HepG2 (cell line): ENCODE measurements around the gene UMOD. TPM values are rescaled to one million over a fixed set of nuclear protein-coding genes. Genes with fewer than 3 reads are reported as not detected.
A peak's percentile ranks its signal among the peaks of the same experiment; 100 is the strongest.

Experiments used
- ATAC-seq: fragments of 200-7000 bp; cut with Tn5 transposase; 3 replicates; pipeline ENCODE4 v1.9.1; 2020; ENCODE audit warnings: mild to moderate bottlenecking, moderate library complexity
- BruUV-seq: library from RNA; stranded (reverse); fragments of 400-500 nt; replicated peaks from 2 replicates; lab custom pipeline; 2021; lab: Mats Ljungman, UMichigan
- CTCF ChIA-PET: fragments of 300-600 bp; formaldehyde crosslinking; extraction: SDS; loops from one replicate; lab custom pipeline; 2021; ENCODE audit warnings: low total read pairs, inconsistent platforms, low intra/inter-chr PET ratio; lab: Yijun Ruan, JAX
- POLR2A ChIA-PET: fragments of 350-600 bp; sonication (Branson Sonifier 250); formaldehyde crosslinking; loops from one replicate; lab custom pipeline; 2020; ENCODE audit warnings: antibody characterized with exemption, inconsistent platforms; lab: Yijun Ruan, JAX
- DNase-seq: peaks from one replicate; pipeline ENCODE4 v3.0.0-alpha.2; 2015; ENCODE audit warnings: low spot score
- FAIRE-seq: peaks from 3 replicates; lab custom pipeline; 2011; peaks lifted over from hg19 to GRCh38; lab: Jason Lieb, UNC
- H2AFZ ChIP-seq: one replicate; pipeline ENCODE4 v1.6.1; 2011; ENCODE audit warnings: low read length, inconsistent platforms
- H3K27ac ChIP-seq: fragments of 300-600 bp; 3 replicates; pipeline ENCODE4 v1.8.0; 2011; ENCODE audit warnings: mixed run types, mild to moderate bottlenecking, mixed read lengths, low read length, inconsistent platforms; ENCODE audit not compliant: insufficient read depth; ENCODE audit errors: extremely low read length
- H3K27me3 ChIP-seq, 2 experiments: fragments of 200-600 bp in 1 of 2; 2 replicates in 1 of 2; 3 replicates in 1 of 2; pipeline versions ENCODE4 v1.6.0 to v1.8.0; 2011; ENCODE audit warnings: low read length in 2 of 2, mild to moderate bottlenecking in 2 of 2, moderate library complexity in 2 of 2, inconsistent platforms in 1 of 2; ENCODE audit not compliant: insufficient read depth in 2 of 2, control insufficient read depth in 1 of 2
- H3K36me3 ChIP-seq, 2 experiments: fragments of 200-600 bp in 1 of 2; replicated peaks in 1 of 2; 2 replicates in 1 of 2; 3 replicates in 1 of 2; pipeline versions ENCODE4 v1.5.1 to v1.8.0; 2011; ENCODE audit warnings: low read length in 2 of 2, inconsistent platforms in 1 of 2; ENCODE audit not compliant: insufficient read depth in 2 of 2, control insufficient read depth in 1 of 2
- H3K4me1 ChIP-seq: 2 replicates; pipeline ENCODE4 v1.5.1; 2012; ENCODE audit warnings: low read length, inconsistent platforms; ENCODE audit not compliant: insufficient read depth
- H3K4me2 ChIP-seq: 2 replicates; pipeline ENCODE4 v1.6.0; 2011; ENCODE audit warnings: low read depth, low read length, inconsistent platforms
- H3K4me3 ChIP-seq, 3 experiments: fragments of 200-600 bp in 1 of 3; sonication (generic), shearing (Covaris generic) in 1 of 3; replicated peaks in 1 of 3; 2 replicates each; pipeline ENCODE4 v1.5.1; 2011 to 2016; ENCODE audit warnings: low read length in 3 of 3, inconsistent platforms in 2 of 3, low read depth in 2 of 3, mild to moderate bottlenecking in 2 of 3, control low read depth in 1 of 3, mixed read lengths in 1 of 3; ENCODE audit not compliant: insufficient read depth in 1 of 3
- H3K79me2 ChIP-seq: one replicate; pipeline ENCODE4 v1.6.1; 2011; ENCODE audit warnings: low read length, inconsistent platforms; ENCODE audit not compliant: insufficient read depth
- H3K9ac ChIP-seq: 2 replicates; pipeline ENCODE4 v1.6.0; 2011; ENCODE audit warnings: mild to moderate bottlenecking, low read depth, low read length, inconsistent platforms; ENCODE audit not compliant: insufficient read depth
- H3K9me3 ChIP-seq: 2 replicates; pipeline ENCODE4 v1.5.1; 2012; ENCODE audit warnings: mild to moderate bottlenecking, low read length
- H4K20me1 ChIP-seq: 2 replicates; pipeline ENCODE4 v1.6.0; 2011; ENCODE audit warnings: inconsistent platforms, mild to moderate bottlenecking, low read length, moderate library complexity; ENCODE audit not compliant: insufficient read depth
- GABPA ChIP-seq, 2 experiments: IDR thresholded peaks; 2 replicates each; pipeline ENCODE4 v1.6.1; 2011 to 2016; ENCODE audit warnings: low read depth in 2 of 2, low read length in 1 of 2, missing biosample characterization in 1 of 2, missing genetic modification characterization in 1 of 2
- MEIS2 ChIP-seq: sonication (generic); formaldehyde crosslinking; IDR thresholded peaks from 2 replicates; pipeline ENCODE4 v1.9.0; 2021; ENCODE audit warnings: mild to moderate bottlenecking, missing genetic modification reagents
- NR2C2 ChIP-seq: sonication (generic); formaldehyde crosslinking; IDR thresholded peaks from 2 replicates; pipeline ENCODE4 v1.4.0; 2020; ENCODE audit warnings: missing genetic modification reagents, mild to moderate bottlenecking, moderate library complexity, borderline replicate concordance
- ZNF703 ChIP-seq: sonication (generic); formaldehyde crosslinking; IDR thresholded peaks from 2 replicates; pipeline ENCODE4 v1.5.1; 2020; ENCODE audit warnings: missing genetic modification reagents, mild to moderate bottlenecking, moderate library complexity, borderline replicate concordance
- WGBS: methylation state at CpG from one replicate; pipeline ENCODE4 v1.1.6; 2017; ENCODE audit warnings: low lambda C conversion rate; 5-methylcytosine and 5-hydroxymethylcytosine counted together
- in situ Hi-C: cut with HindIII; loops from 2 replicates; pipeline ENCODE4 v1.10.0; 2017; ENCODE audit warnings: low pct_unique_long_range_greater_than_20kb; ENCODE audit not compliant: extremely low pct_ligation_motif_present
- intact Hi-C: fragments of 100-400 bp; cut with micrococcal nuclease; formaldehyde crosslinking; loops from one replicate; pipeline ENCODE4 v1.10.0; 2022; ENCODE audit not compliant: unreplicated experiment
- polyA plus RNA-seq, 8 experiments: library from polyadenylated mRNA; depleted of rRNA in 3 of 8; stranded (reverse) in 7 of 8; unstranded in 1 of 8; fragments of >200 nt; fragmentation: Illumina TruSeq in 4 of 8; extraction: Trizol in 4 of 8; gene quantifications; 2 replicates each; pipeline versions ENCODE4 v1.2.1 to v1.2.3, GENCODE V29; 2011 to 2016; ENCODE audit warnings: low read depth in 4 of 8, missing spikeins in 1 of 8, mixed read lengths in 1 of 8; ENCODE audit not compliant: insufficient read depth in 1 of 8
- total RNA-seq, 5 experiments: library from RNA; depleted of rRNA; stranded (reverse); fragments of >200 nt; fragmentation: Illumina TruSeq; extraction: Trizol; gene quantifications; 2 replicates each; pipeline ENCODE4 v1.2.3, GENCODE V29; 2016; ENCODE audit warnings: low read depth in 1 of 5

The UMOD gene
- total and polyA plus RNA-seq, 2 of the 13 experiments (the other 11 are each of a cell fraction or from before 2014, with no cell fraction given): not detected

DNA sequence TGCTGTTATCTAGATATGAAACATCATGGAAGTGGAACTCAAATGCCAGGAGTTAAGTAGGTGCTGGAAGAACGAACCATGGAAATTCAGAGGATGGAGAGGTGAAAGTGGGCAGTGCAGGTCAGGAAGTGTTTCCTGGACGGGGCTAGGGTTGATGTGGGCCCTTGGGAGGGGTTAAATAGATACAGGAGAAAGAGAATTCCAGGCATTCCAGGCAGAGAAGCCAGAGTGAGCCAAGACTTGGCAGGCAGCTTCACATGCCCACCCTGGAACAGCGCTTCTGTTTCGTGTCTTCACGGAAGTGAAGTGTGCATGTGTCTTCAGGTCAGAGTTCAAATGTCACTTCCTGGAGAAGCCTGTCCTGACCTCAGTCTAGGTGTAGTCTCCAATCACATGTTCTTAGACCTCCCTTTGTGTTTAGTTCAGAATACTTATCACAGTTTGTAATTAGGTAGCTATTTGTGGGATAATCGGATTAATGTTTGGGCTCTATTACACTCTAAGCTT, 66.5 kb downstream of the UMOD start:
- H3K4me1 ChIP-seq: no peaks in the 10 kb centered on the region
- H3K36me3 ChIP-seq: no peaks in the 10 kb centered on the region
- DNase-seq (no peak), ATAC-seq (no peak), FAIRE-seq (no peak)
- TF ChIP-seq NR2C2 (CRISPR knock-in tag) (peak; percentile 46; the same call in 1 of the 2 replicates), ZNF703 (CRISPR knock-in tag) (no peak), GABPA (IDR thresholded peaks at IDR 0.05; ENCODE audit: low read depth, low read length) (no peak), GABPA (CRISPR knock-in tag; IDR thresholded peaks at IDR 0.05; ENCODE audit: low read depth) (peak; percentile 34; the same call in 1 of the 2 replicates), MEIS2 (no peak)
- no peak overlapping the region for H3K4me3 ChIP-seq
- H4K20me1 ChIP-seq: no peaks in the 10 kb centered on the region
- H3K79me2 ChIP-seq: no peaks in the 10 kb centered on the region
- H3K9me3 ChIP-seq: no peaks in the 10 kb centered on the region
- 47% methylated on average over 6 of the region's 6 CpGs for WGBS
- intact Hi-C loops (no loop called here), in situ Hi-C loops (no loop called here)
- POLR2A ChIA-PET: no interaction called here
- peaks cover 0 to 21% of the 10 kb centered on the region in 2 experiments; a peak in 3 of 5 replicates for H3K27me3 ChIP-seq
- H3K27ac ChIP-seq: no peak overlapping the region
- CTCF ChIA-PET: no interaction called here
- no peak overlapping the region for H2AFZ ChIP-seq
- H3K9ac ChIP-seq: no peak overlapping the region
- H3K4me2 ChIP-seq: no peak overlapping the region
- BruUV-seq: no TSS peak

Other genes starting within 250 kb of the UMOD start
- 0.69 and 0.88 TPM in 2 replicates for gene GP2, start 25.2 kb downstream of the UMOD start, total RNA-seq (2016; rRNA removed; fragmentation: Illumina TruSeq; extraction: Trizol)
- 0.15 and 0.25 TPM in 2 replicates for gene GP2, start 25.2 kb downstream of the UMOD start, polyA plus RNA-seq (2011; rRNA removed)
- gene PDILT, start 52.0 kb upstream of the UMOD start, total RNA-seq (2016; rRNA removed; fragmentation: Illumina TruSeq; extraction: Trizol): not detected in 2 replicates
- gene PDILT, start 52.0 kb upstream of the UMOD start, polyA plus RNA-seq (2011; rRNA removed): 0.12 TPM in 1 of 2 replicates, not detected in the other
- 9.1 and 11.1 TPM in 2 replicates for gene ACSM5, start 56.8 kb upstream of the UMOD start, total RNA-seq (2016; rRNA removed; fragmentation: Illumina TruSeq; extraction: Trizol)
- gene ACSM5, start 56.8 kb upstream of the UMOD start, polyA plus RNA-seq (2011; rRNA removed): 15.0 and 21.0 TPM in 2 replicates
- gene ACSM2A, start 98.8 kb upstream of the UMOD start, total RNA-seq (2016; rRNA removed; fragmentation: Illumina TruSeq; extraction: Trizol): 10.6 and 16.3 TPM in 2 replicates
- 11.4 and 20.8 TPM in 2 replicates for gene ACSM2A, start 98.8 kb upstream of the UMOD start, polyA plus RNA-seq (2011; rRNA removed)
- 15.0 and 34.0 TPM in 2 replicates for gene ACSM2B, start 223.7 kb upstream of the UMOD start, total RNA-seq (2016; rRNA removed; fragmentation: Illumina TruSeq; extraction: Trizol)
- gene ACSM2B, start 223.7 kb upstream of the UMOD start, polyA plus RNA-seq (2011; rRNA removed): 22.9 and 40.2 TPM in 2 replicates